Tibial nerve (tissue), 3 donors: ENCODE measurements around the gene CFAP57.

Experiments
- POLR2A ChIP-seq, 2 donors: fragments of 450-650 bp; IDR thresholded peaks; one replicate each; pipeline ENCODE4 v1.6.1; 2017; ENCODE audit warnings: antibody characterized with exemption in 2 of 2, mild to moderate bottlenecking in 2 of 2, moderate library complexity in 2 of 2
- TF ChIP-seq, protein P1 (sequence below), 5 experiments: fragments of 200-600 bp in 3 of 5; fragments of 450-650 bp in 2 of 5; sonication (generic) in 3 of 5; IDR thresholded peaks; one replicate each; pipeline ENCODE4 v1.5.1; 2016 to 2019; ENCODE audit warnings: antibody characterized with exemption in 5 of 5, mild to moderate bottlenecking in 3 of 5, moderate library complexity in 2 of 5

DNA sequence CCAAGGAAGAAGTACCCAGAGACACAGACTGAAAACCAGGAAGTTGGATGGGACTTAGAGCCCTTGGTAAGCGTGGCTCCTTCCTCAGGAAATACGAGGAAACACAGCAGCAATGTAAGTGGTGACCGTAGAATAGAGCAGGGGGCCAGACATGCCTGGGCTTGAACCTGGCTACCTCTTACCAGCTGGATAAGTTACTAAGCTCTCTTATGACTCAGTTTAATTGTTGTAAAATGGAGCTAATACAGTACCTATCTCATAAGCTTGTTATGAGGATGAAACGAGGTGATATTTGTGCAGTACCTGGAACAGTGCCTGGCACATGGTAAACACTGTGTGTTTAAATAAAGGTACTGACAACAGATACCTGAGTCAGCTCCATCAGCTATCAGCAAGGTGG lies 19.3 kb upstream of the CFAP57 start:
- no peak for TF ChIP-seq POLR2A (IDR thresholded peaks at IDR 0.05)
- TF ChIP-seq, protein P1, sequence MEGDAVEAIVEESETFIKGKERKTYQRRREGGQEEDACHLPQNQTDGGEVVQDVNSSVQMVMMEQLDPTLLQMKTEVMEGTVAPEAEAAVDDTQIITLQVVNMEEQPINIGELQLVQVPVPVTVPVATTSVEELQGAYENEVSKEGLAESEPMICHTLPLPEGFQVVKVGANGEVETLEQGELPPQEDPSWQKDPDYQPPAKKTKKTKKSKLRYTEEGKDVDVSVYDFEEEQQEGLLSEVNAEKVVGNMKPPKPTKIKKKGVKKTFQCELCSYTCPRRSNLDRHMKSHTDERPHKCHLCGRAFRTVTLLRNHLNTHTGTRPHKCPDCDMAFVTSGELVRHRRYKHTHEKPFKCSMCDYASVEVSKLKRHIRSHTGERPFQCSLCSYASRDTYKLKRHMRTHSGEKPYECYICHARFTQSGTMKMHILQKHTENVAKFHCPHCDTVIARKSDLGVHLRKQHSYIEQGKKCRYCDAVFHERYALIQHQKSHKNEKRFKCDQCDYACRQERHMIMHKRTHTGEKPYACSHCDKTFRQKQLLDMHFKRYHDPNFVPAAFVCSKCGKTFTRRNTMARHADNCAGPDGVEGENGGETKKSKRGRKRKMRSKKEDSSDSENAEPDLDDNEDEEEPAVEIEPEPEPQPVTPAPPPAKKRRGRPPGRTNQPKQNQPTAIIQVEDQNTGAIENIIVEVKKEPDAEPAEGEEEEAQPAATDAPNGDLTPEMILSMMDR (IDR thresholded peaks at IDR 0.05): no peak
